HG03469 (cell line): Measurements from ENCODE around the gene MACROD2.

Experiments
- ATAC-seq: cut with Tn5 transposase; IDR thresholded peaks from one replicate; pipeline ENCODE4 v1.9.1; 2021; ENCODE audit warnings: mild to moderate bottlenecking, moderate library complexity, moderate number of reproducible peaks; ENCODE audit not compliant: unreplicated experiment

MACROD2 gene

DNA sequence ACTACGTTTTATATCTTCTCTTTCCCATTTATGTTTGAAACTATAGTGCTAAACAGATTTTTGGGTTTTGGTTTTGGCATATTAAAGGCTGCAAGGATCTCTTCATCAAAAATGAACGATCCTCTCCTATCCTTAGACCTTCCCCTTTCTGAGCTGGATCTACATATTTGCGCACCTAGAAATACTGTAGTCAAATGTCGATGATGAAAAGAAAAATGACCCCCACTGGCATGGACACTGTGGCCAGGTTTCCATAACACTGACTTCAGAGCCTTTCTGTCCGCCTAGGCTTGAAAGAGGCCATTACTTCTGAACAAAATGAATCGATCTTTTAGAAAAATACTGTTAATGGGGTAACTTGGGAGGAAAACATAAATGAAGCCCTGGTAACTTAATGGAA, 336.3 kb downstream of the MACROD2 start:
- no peak for ATAC-seq

GRCh38 chr20:14332866-14333265, 337.6 kb downstream of the MACROD2 start:
- ATAC-seq = no peak

DNA sequence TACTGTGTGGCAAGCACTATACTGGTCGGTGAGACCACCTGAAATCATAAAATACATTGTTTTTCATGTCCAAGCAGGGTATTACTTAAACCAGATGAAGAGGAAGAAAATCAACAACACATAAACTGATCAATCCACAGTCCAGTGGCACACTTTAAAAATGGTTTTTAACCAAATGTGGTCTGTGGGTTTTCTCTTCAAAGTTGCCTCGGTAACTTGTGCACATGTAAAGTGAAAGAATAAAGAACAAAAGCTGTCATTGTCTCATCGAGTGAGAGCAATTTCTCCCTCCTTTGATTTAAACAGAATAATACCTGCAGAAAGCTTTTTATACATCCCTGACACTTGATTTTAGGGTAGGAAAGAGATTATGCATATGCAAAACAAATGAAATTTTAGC, 338.4 kb downstream of the MACROD2 start:
- no peak for ATAC-seq

- no peak for ATAC-seq
Observed at GRCh38 chr20:14334306-14334930, 339.1 kb downstream of the MACROD2 start.

- ATAC-seq = no peak
Observed at GRCh38 chr20:14335052-14335451, 339.7 kb downstream of the MACROD2 start.

DNA sequence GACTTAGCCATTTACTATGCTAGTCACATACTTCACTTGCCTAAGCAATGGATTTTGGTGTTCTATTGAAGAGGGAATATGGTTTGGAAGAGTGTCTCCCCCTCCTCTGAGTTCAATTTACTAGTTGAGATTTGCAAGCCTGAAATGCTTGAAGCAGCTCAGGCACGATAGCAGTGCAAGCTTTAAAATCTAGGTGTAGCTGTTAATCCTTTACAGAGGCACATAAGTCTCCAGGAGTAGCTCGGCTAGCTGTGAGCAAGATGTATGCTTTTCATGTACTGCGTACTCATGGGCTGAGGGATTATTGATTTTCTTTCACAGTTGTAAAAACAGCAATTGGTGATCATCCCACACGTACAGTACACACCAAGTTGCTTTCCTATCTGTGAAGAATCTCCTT, 341.4 kb downstream of the MACROD2 start:
- no peak for ATAC-seq

DNA sequence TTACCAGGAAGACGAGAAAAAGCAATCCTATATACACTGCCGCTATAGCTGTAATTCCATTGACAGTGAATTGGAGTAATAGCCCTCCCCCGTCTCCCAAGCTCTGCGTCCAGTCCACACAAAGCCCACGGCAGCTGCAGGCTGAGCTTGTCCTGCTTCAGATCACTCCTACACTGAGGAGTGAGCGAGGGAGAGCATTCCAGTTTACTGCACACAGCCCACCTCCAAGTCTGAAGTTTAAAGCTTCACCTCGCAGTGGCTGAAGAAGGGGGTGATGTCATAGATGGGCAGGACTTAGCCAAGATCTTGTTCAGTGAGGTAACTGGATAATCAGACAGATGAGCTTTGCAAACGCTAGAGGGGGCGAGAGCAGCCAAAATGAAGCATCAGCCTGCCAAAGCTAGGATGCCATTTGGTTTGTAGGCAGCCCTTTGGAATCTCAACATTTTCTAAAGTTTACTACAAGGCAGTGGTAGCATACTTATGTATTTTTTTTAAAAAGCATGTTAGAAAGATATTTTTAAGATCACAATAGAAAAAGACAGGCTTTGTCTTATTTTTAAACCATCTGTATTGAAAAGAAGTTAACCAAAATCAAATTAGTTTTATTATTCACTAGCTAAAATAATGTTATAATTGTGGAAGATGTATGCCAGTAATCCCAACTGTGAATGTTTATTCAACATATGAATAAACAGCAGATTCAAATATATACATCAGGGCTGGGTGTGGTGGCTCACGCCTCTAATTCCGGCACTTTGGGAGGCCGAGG, 342.3 kb downstream of the MACROD2 start, which contains the start of gene FLRT3:
FLRT3 (minus strand) TSS at position 213 of the 772 bp plus-strand sequence. CDS start 10,106 bp downstream, outside the sequence.
- ATAC-seq = peak; percentile 97

DNA sequence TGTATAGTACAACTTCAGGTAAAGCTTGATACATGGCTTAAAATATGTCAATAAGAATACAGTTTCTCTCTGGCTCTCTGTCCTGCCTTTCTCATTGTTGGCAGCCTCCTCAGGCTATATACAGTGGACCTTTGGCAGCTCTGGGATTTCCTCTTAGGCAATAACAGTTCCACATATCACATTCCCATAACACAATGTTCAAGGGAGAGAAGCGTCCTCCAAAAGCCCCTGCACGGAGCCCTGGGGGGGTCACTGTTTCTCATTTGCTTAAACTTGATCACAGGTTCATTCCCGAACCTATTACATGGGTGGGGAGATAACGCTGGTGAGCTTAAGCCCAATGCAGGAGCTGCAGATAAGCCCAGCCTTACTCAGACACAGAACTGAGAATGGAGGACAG, 346.5 kb downstream of the MACROD2 start:
- ATAC-seq = no peak

DNA sequence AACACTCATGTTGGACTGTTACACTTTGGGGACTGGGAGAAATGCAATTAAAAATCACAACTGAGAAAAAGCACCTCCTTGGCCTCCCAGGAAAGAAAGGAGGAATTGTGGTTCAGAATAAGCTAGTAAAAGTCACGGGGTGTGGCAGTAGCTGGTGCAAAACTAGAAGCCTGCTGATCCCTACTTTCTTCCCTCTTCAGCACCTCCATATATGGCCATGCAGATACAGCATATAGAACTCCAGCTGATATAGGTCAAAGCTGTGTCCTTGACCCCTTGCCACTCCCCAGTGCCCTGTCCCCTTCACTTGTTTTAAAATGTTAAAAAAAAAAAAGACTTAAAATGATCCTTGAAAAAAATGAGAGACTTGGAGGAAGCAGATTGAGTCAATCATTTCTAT, 347.6 kb downstream of the MACROD2 start:
- ATAC-seq = no peak

GRCh38 chr20:14343491-14344065, 348.3 kb downstream of the MACROD2 start:
- no peak for ATAC-seq

GRCh38 chr20:14344746-14345145, 349.4 kb downstream of the MACROD2 start:
- no peak for ATAC-seq

DNA sequence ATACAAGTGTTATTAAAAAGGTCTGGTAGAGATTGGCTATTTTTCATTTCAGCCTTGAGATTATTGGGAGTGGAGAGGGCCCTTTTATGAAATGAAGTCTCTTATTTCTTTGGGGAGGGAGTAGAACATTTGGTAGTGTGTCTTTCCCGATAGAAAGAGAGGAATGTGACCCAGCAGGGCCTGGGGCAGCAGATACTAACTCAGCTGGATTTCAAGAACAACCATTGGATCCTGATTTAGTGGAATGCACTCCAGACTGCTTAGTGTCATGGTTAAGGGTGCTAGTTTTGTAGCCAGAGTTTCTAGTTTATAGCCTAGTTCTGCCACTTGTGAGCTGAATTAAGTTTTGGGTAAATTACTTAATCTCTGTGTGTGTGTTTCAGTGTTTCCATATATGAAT, 360.5 kb downstream of the MACROD2 start:
- no peak for ATAC-seq

- ATAC-seq = no peak
Observed at GRCh38 chr20:14360416-14360815, 365.1 kb downstream of the MACROD2 start.

GRCh38 chr20:14361509-14362345, 366.4 kb downstream of the MACROD2 start:
- no peak for ATAC-seq

GRCh38 chr20:14374196-14374595, 378.9 kb downstream of the MACROD2 start:
- no peak for ATAC-seq

GRCh38 chr20:14375416-14375985, 380.2 kb downstream of the MACROD2 start:
- ATAC-seq = no peak

DNA sequence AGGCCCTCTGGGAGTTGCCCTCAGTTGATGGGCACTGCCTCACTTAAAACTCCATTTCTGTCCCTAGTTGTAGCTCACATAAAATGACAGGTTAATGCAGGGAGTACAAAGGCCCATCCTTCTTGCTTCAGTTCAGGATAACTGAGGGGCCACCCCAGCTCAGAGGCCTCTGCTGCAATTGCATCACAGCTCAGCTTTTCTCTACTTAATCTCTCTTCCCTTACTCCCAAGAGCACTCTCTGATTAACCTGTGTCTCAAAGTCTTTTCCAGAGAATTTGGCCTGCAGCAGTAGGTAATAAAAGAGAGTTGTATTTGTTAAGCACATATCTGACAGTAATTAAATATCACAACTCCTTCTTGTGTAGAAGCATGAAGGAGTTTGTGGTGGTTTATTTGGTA, 383.0 kb downstream of the MACROD2 start:
- no peak for ATAC-seq

GRCh38 chr20:14383335-14383734, 388.0 kb downstream of the MACROD2 start:
- ATAC-seq = no peak

DNA sequence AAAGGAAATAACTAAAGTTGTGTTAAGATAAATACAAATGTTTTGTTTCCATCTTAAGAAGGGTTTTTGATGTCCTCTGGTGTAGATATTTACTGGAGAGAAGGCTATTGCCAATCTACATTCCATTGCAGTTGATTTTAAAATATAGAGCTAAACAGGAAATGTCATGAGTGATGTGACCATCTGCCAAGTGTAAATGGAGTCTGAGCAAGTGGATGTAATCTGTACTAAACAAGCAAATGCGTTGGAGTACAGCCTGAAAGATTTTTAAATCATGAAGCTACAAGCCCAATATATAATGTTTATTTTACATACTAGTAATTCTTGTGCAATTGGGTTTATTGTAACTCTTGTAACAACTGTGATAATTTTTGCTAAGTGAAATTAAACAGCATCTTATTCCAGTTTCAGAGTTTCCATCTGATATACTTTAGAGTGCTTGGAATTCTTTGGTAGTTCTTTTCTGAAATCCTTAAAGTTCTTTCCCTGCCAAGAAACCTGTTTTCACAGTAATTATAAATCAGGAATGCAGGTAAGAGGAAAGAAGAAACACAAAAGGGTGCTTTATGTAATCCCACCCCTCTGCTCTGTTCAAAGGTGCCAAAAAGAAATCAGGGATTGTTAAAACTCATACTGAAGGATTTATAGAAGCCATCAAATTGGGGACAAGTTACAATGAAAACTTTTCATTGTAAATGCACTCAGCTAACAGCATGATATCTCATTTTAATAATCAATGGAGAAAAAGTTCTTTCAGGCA, 389.3 kb downstream of the MACROD2 start:
- ATAC-seq = no peak

- no peak for ATAC-seq
Observed at GRCh38 chr20:14385176-14385740, 389.9 kb downstream of the MACROD2 start.
